ENCODE results near the gene RWDD1. TPM values are rescaled to one million over a fixed set of nuclear protein-coding genes. Genes with fewer than 3 reads are reported as not detected.
A peak's percentile ranks its signal among the peaks of the same experiment; 100 is the strongest.

The RWDD1 gene
- polyA plus RNA-seq, 4 donors, result 36.9 to 60.2 (median 44.6) TPM

- peaks cover 0 to 4% (median 0%) of the 10 kb centered on the region in 3 donors for H3K4me1 ChIP-seq (ENCODE audit: control insufficient read depth in 3 of 3, insufficient read depth in 2 of 3, low read depth in 1 of 3, low read length in 2 of 3)
- H3K4me3 ChIP-seq (ENCODE audit: low read depth in 1 of 3, low read length in 3 of 3), result no peak overlapping the region
- H3K9me3 ChIP-seq (ENCODE audit: control insufficient read depth in 2 of 2, insufficient read depth in 1 of 2, low read depth in 1 of 2, low read length in 1 of 2), result no peaks in the 10 kb centered on the region
- 63 to 85% (median 78%) methylated on average over 5 of the region's 5 CpGs for WGBS, 3 donors
- H3K27ac ChIP-seq (ENCODE audit: low read depth in 1 of 3, low read length in 2 of 3), result no peak overlapping the region
- H3K36me3 ChIP-seq (ENCODE audit: control insufficient read depth in 3 of 3, insufficient read depth in 2 of 3, low read depth in 1 of 3, low read length in 3 of 3), result peaks cover 0 to 9% (median 5%) of the 10 kb centered on the region in 3 donors
- no peaks in the 10 kb centered on the region for H3K27me3 ChIP-seq (ENCODE audit: control insufficient read depth in 3 of 3, insufficient read depth in 3 of 3, low read length in 3 of 3)
- FAIRE-seq (no peak), DNase-seq (no peak)
Measured at GRCh38 chr6:116629563-116629981, 58.3 kb downstream of the RWDD1 start.

GRCh38 chr6:116631379-116631990 lies 60.2 kb downstream of the RWDD1 start:
- Histone ChIP-seq H3K36me3 (ENCODE audit: control insufficient read depth in 3 of 3, insufficient read depth in 2 of 3, low read depth in 1 of 3, low read length in 3 of 3) (peaks cover 0 to 9% (median 5%) of the 10 kb centered on the region in 3 donors), H3K27ac (ENCODE audit: low read depth in 1 of 3, low read length in 2 of 3) (peak overlapping the region in 1 of 3 donors; percentile 19), H3K9me3 (ENCODE audit: control insufficient read depth in 2 of 2, insufficient read depth in 1 of 2, low read depth in 1 of 2, low read length in 1 of 2) (no peaks in the 10 kb centered on the region), H3K27me3 (ENCODE audit: control insufficient read depth in 3 of 3, insufficient read depth in 3 of 3, low read length in 3 of 3) (no peaks in the 10 kb centered on the region), H3K4me1 (ENCODE audit: control insufficient read depth in 3 of 3, insufficient read depth in 2 of 3, low read depth in 1 of 3, low read length in 2 of 3) (peaks cover 0 to 4% (median 0%) of the 10 kb centered on the region in 3 donors), H3K4me3 (ENCODE audit: low read depth in 1 of 3, low read length in 3 of 3) (no peak overlapping the region)
- FAIRE-seq (no peak), DNase-seq (peak in 1 of 2 donors; percentile 73)
- WGBS, 3 donors, result 45 to 76% (median 64%) methylated on average over 5 of the region's 5 CpGs

GRCh38 chr6:116633685-116634084 lies 62.4 kb downstream of the RWDD1 start:
- Histone ChIP-seq H3K9me3 (ENCODE audit: control insufficient read depth in 2 of 2, insufficient read depth in 1 of 2, low read depth in 1 of 2, low read length in 1 of 2) (no peaks in the 10 kb centered on the region), H3K27ac (ENCODE audit: low read depth in 1 of 3, low read length in 2 of 3) (no peak overlapping the region), H3K4me3 (ENCODE audit: low read depth in 1 of 3, low read length in 3 of 3) (no peak overlapping the region), H3K4me1 (ENCODE audit: control insufficient read depth in 3 of 3, insufficient read depth in 2 of 3, low read depth in 1 of 3, low read length in 2 of 3) (peaks cover 0 to 4% (median 0%) of the 10 kb centered on the region in 3 donors), H3K27me3 (ENCODE audit: control insufficient read depth in 3 of 3, insufficient read depth in 3 of 3, low read length in 3 of 3) (no peaks in the 10 kb centered on the region), H3K36me3 (ENCODE audit: control insufficient read depth in 3 of 3, insufficient read depth in 2 of 3, low read depth in 1 of 3, low read length in 3 of 3) (peaks cover 0 to 9% (median 5%) of the 10 kb centered on the region in 3 donors)
- FAIRE-seq (no peak), DNase-seq (peak in 1 of 2 donors; percentile 11)
- WGBS, 3 donors, result 87 to 91% (median 90%) methylated on average over 2 of the region's 2 CpGs

Other genes starting within 250 kb of the RWDD1 start
- gene DSE, start 200.6 kb upstream of the RWDD1 start, polyA plus RNA-seq, result 10 to 100 TPM in 1 of 4 donors, 1 to 10 TPM in 2, under 1 TPM in 1; 0.45 to 10.4 (median 4.8) TPM
- gene CALHM6, start 110.1 kb upstream of the RWDD1 start, polyA plus RNA-seq, result 10 to 100 TPM in 2 of 4 donors, 1 to 10 TPM in 2; 2.7 to 16.9 (median 9.3) TPM
- gene CALHM5, start 59.9 kb upstream of the RWDD1 start, polyA plus RNA-seq, result under 1 TPM; under 0.01 to 0.66 (median 0.21) TPM
- under 1 TPM in 2 of 4 donors, not detected in 2; 0.12 to 0.13 TPM for gene TRAPPC3L, start 25.8 kb upstream of the RWDD1 start, polyA plus RNA-seq
- not detected for gene CALHM4, start 17.8 kb upstream of the RWDD1 start, polyA plus RNA-seq
- under 1 TPM; 0.12 to 0.54 (median 0.33) TPM for gene RSPH4A, start 45.0 kb downstream of the RWDD1 start, polyA plus RNA-seq
- gene ZUP1, start 97.3 kb downstream of the RWDD1 start, polyA plus RNA-seq, result 10 to 100 TPM in 3 of 4 donors, 1 to 10 TPM in 1; 7.7 to 22.1 (median 12.1) TPM
- gene KPNA5, start 109.7 kb downstream of the RWDD1 start, polyA plus RNA-seq, result 1 to 10 TPM in 3 of 4 donors, under 1 TPM in 1; 0.45 to 7.5 (median 1.7) TPM
- 1 to 10 TPM in 1 of 4 donors, under 1 TPM in 2, not detected in 1; 0.30 to 1.6 (median 0.81) TPM for gene FAM162B, start 194.2 kb downstream of the RWDD1 start, polyA plus RNA-seq